Hair follicular keratinocyte (primary cell): Measurements from ENCODE around the gene WNT7B. TPM values are rescaled to one million over a fixed set of nuclear protein-coding genes. Genes with fewer than 3 reads are reported as not detected.

Experiments
- total RNA-seq: library from RNA; depleted of rRNA; stranded (reverse); fragments of >200 nt; gene quantifications from 2 replicates; pipeline ENCODE4 v1.2.3, GENCODE V29; 2015

WNT7B gene
- 2.9 and 3.4 TPM in 2 replicates for total RNA-seq

DNA sequence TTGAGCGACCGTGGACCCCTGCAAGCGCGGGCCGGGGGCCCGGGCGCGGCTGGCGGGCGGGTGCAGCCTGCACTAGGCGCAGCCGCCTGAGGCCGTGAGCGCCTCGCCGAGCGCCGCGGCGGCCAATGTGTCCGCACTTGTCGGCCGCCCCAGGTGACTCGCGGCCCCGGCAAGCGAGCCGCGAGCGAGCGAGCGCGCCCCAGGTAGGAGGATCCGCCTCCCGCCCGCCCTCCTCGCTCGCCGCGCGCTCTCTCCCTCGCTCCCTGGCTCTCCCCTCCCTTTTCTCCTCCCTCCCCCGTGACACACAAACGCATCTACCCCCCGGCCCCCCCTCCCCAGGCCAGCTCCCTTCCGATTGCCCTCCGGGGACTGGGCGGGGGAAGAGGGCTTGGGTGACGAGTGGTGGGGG is at the start of gene WNT7B:
Gene WNT7B (minus strand): TSS at position 160 of the 409 bp plus-strand sequence. CDS start 408 bp downstream, outside the sequence.

Other genes with a start within 250 kb of the WNT7B start
- 9.1 and 15.8 TPM in 2 replicates for gene PPARA, start 173.4 kb upstream of the WNT7B start, total RNA-seq